Stimulated activated CD4-positive, alpha-beta T cell treated with anti-CD3 and anti-CD28 coated beads, Interleukin-1b, Interleukin-23, amount 100 ng/mL, for 4 hours (primary cell): Measurements from ENCODE around the gene BBOF1.
"Not testable (repeated sequence)": the region's sequence is repeated elsewhere in the genome, so short reads cannot be mapped to it uniquely, and the experiment has no call there.

ENCODE experiments used
- DNase-seq, 2 donors: peaks; one replicate each; pipeline ENCODE4 v3.0.0-alpha.2; 2020; ENCODE audit warnings: low read depth in 2 of 2

The BBOF1 gene, protein sequence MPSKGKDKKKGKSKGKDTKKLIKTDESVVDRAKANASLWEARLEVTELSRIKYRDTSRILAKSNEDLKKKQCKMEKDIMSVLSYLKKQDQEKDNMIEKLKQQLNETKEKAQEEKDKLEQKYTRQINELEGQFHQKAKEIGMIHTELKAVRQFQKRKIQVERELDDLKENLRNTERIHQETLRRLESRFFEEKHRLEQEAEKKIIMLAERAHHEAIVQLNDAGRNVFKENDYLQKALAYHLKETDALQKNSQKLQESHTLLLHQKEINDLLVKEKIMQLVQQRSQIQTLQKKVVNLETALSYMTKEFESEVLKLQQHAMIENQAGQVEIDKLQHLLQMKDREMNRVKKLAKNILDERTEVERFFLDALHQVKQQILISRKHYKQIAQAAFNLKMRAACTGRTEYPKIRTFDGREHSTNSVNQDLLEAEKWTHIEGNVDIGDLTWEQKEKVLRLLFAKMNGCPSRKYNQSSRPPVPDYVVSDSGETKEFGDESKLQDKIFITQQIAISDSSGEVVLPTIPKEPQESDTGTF

GRCh38 chr14:74018586-74019407 lies at the start of gene BBOF1, which contains the start of gene ENTPD5:
BBOF1 (plus strand) TSS chr14:74019349; CDS start chr14:74019479, 130 bp downstream.
ENTPD5 (minus strand) TSS chr14:74019288; CDS start chr14:73988102, 31,186 bp downstream.
- DNase-seq, result peak; percentile 69 to 79

DNA sequence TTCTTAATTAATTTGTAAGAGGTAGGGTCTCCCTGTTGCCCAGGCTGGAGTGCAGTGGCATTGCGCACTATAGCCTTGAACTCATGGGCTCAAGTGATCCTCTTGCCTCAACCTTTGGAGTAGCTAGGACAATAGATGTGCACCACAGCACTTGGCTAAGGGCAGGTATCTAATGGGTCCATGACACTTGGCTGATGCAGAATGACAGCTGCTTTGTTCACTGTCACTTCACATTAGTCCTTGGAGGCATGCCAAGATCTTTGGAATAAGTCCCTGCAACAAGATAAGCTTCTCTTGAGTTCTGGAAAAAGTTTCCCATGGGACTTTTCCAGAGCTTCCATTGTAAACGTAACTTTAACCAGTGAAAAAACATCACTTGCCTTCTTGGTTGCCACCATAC lies 45.7 kb upstream of the BBOF1 start:
- DNase-seq, result no peak

DNA sequence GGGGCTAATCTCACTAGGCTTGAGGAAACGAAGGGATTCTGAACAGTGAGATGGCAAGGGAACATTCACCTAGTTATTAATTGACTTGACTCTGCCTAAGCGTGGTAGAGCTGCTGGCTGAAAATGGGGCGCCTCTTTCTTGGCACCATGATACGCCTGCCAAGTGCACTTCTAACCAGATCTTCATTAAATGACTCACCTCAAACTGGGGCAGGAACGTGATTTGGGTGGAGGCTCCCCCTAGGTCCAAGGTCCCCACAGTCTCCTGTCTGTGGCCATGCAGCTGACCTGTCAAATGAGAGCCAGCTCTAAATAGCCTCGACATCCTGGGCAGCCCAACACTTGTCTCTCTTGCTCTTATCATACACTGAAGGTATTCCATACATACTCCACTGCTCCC lies 43.0 kb upstream of the BBOF1 start:
- DNase-seq, result no peak

- no peak for DNase-seq
Observed at GRCh38 chr14:73977896-73978295, 41.3 kb upstream of the BBOF1 start.

DNA sequence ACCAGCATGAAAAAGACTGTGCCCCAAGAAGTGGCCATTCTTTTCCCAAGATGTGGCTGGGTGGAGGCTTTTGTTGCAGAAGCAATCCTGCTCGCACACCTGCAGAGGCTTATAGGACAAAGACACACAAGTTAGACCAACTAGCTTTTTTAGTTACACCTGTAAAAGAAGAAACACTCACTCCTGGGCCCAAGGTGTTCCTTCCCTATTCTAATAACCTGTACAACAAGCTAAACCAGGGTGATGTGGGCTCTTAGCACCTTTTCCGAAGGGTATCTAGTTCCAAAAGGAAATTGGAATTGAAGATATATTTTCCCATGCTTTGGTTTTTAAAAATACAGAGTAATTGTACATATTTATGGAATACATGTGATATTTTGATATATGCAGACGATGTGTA lies 31.1 kb upstream of the BBOF1 start:
- DNase-seq, result no peak

DNA sequence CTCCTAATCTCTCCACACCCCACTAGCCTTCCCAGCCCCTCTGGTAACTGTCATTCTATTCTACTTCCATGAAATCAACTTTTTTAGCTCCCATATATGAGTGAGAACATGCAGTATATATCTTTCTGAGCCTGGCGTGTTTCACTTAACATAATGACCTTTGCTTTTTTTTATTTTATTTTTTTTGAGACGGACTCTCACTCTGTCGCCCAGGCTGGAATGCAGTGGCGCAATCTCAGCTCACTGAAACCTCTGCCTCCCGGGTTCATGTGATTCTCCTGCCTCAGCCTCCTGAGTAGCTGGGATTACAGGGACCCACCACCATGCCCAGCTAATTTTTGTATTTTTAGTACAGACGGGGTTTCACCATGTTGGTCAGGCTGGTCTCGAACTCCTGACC lies 30.5 kb upstream of the BBOF1 start:
- DNase-seq, result not testable (repeated sequence)

GRCh38 chr14:73991092-73991491 lies 28.1 kb upstream of the BBOF1 start:
- no peak for DNase-seq

GRCh38 chr14:73994926-73995325 lies 24.2 kb upstream of the BBOF1 start:
- DNase-seq, result not testable (repeated sequence)

GRCh38 chr14:73995977-73996378 lies 23.2 kb upstream of the BBOF1 start:
- no peak for DNase-seq

- no peak for DNase-seq
Observed at GRCh38 chr14:73996731-73997107, 22.4 kb upstream of the BBOF1 start.

GRCh38 chr14:73997108-73997943 lies 21.8 kb upstream of the BBOF1 start:
- no peak for DNase-seq

- DNase-seq, result no peak
Observed at GRCh38 chr14:73997944-73998447, 21.2 kb upstream of the BBOF1 start.

DNA sequence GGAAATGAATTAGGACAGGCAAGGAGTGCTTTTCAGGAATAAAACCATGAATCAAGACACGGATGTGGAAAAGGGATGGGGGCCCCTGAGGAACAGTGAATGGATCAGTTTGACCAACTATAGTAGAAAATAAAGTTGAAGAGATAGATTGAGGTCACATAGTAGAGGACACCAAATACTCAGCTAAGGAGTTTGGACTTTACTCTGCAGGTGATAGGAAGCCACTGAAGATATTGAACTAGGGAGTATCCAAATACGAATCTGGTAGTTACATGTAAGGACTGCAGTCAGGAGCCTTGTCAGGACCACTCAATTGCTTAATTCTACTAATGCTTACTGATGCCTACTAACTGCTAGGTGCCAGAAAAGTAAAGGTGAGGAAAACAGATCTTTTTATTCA lies 20.4 kb upstream of the BBOF1 start:
- DNase-seq, result no peak

- not testable (repeated sequence) for DNase-seq
Observed at GRCh38 chr14:74005664-74006063, 13.5 kb upstream of the BBOF1 start.

DNA sequence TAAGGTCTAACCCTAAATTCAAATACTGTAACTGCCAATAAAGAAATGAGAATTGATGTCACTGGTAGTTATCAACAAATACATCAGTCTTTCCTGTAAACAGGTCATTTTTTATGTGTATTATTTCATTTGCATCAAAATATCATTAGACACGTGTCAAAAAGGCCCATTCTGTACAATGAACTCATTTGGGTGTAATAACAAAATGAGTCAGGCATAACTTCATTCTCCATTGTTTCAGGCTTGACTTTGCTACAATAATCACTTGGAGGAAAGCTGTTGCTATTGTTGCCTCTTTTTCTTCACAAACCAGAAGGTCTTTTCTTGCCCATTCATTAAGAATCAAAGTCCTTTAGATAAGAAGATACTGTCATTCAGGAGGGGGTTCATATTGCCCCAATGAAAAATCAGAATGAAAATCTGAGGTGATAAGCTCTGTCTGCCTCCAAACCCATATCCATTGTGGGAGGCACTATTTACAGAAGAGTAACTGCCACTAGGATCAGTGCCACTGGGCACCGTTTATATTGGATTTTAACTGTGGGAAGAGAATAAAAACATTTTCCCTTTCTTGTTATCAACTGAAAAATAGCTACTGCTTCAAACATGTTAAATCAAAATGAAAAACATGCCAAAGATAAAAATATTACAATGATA lies 10.2 kb upstream of the BBOF1 start:
- DNase-seq, result no peak

- no peak for DNase-seq
Observed at GRCh38 chr14:74014299-74014698, 4.8 kb upstream of the BBOF1 start.

DNA sequence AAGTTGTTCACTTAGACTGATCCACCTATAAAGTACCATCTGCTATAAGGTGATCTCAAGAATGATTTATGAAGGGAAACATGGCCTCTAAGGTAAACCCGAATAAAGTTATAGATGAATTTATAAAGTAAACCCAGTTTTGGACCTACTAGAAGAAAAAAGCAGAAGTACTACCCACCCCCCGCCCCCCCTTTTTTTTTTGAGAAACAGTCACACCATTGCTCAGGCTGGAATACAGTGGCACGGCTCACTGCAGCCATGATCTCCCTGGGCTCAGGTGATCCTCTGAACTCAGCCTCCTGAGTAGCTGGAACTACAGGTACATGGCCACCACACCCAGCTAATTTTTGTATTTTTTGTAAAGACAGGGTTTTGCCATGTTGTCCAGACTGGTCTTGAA lies 4.0 kb upstream of the BBOF1 start:
- no peak for DNase-seq

DNA sequence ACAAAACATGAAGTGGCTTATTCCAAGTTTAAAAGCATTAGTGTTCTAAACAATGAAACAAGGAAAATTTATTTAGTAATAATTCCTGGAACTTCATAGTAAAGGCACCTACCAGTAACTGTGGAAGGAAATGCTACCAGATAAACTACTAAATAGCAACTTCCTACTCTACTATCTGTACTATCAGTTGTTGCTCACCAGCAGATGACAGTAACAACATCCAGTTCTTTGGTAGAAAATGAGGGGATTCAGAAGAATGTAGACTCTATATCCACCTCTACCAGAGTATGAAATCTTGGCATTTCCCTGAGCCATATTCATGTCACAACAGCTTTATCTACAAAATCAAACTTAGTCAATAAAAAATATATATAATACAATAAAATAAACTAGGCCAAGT lies 3.2 kb upstream of the BBOF1 start:
- no peak for DNase-seq

DNA sequence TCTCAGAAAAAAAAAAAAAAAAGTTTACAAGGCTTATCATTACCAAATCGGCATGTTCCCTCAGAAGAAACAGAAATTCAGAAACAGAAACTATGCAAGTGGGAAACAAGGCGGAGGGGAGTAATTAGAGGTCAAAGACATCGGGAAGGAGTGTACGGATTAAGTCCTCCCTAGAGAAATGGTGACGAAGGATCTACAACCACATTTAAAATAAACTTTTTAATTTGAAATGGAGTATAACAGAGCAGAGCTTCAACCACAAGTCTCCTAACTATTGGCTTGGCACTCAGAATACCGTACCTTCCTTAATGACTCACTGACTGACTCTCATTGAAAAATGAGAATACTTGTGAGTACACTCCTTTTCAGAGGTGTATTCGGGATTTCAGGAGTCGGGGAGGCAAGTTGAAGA lies 969 bp upstream of the BBOF1 start:
- no peak for DNase-seq

DNA sequence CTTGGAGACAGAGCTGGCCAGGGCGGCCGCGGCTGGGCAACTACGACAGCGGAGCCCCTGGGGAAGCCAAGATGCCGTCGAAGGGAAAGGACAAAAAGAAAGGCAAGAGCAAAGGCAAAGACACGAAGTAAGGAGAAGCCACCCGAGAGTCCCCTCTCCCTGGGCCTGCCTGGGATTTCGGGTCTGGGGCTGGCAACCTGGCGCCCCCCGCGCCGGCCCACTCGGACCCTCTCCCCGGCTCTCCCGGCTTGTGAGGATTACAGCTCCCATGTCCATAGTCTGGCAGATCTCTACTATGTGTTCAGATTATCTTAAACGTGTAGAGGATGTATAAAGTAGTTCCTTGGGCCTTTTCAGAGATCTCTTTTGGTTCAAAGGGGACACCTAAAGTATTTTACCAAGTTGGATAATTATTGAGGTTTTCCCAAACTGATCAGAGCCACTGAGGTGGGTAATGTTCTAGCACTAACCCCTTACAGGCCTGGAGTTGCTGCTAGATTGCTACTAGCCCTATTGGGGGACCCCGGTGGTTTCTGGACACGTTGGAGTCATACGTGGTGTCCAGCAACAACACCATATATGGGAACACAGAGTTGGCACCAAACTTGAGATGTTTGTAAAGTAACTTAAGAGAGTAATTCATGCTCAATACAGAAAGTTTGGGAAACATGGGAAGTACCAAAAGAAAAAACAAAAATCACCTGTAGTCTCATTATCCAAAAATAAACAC lies 424 bp downstream of the BBOF1 start:
- DNase-seq, result no peak
